ENCODE results near the gene SCUBE1. TPM values are rescaled to one million over a fixed set of nuclear protein-coding genes. Genes with fewer than 3 reads are reported as not detected.

Gene SCUBE1
- total and polyA plus RNA-seq, 2 of the 8 experiments (the other 6 are each of a cell fraction or from before 2014, with no cell fraction given): 2.3 to 4.9 TPM

- no peak for TF ChIP-seq CHD7 (IDR thresholded peaks at IDR 0.05; ENCODE audit: insufficient replicate concordance, low read length)
- no peak for TF ChIP-seq EP300 (IDR thresholded peaks at IDR 0.05; ENCODE audit: borderline replicate concordance in 1 of 2, low read depth in 2 of 2, low read length in 2 of 2)
- TF ChIP-seq BACH1 (IDR thresholded peaks at IDR 0.05; ENCODE audit: low read length): no peak
- no peak for TF ChIP-seq NANOG (IDR thresholded peaks at IDR 0.05; ENCODE audit: insufficient read depth, low read depth, low read length, poor library complexity, severe bottlenecking)
- no peak for TF ChIP-seq FOSL1 (IDR thresholded peaks at IDR 0.05; ENCODE audit: insufficient read depth, low read depth, low read length)
- no peak for TF ChIP-seq SP2 (IDR thresholded peaks at IDR 0.05; ENCODE audit: low read length)
- TF ChIP-seq CBX8 (IDR thresholded peaks at IDR 0.05; ENCODE audit: borderline replicate concordance, low read depth, low read length): no peak
- TF ChIP-seq ATF3 (IDR thresholded peaks at IDR 0.05; ENCODE audit: insufficient read depth, low read depth, low read length): no peak
- no peak for TF ChIP-seq CHD1 (IDR thresholded peaks at IDR 0.05; ENCODE audit: low read depth, low read length)
- TF ChIP-seq TAF7 (optimal IDR thresholded peaks at IDR 0.05; ENCODE audit: borderline replicate concordance, low read depth, low read length): no peak
- no peak for TF ChIP-seq ASH2L (IDR thresholded peaks at IDR 0.05; ENCODE audit: low read length)
Measured at GRCh38 chr22:43257961-43258360, 85.2 kb downstream of the SCUBE1 start (continued).
